ENCODE data around the gene GNG13.

The GNG13 gene

DNA sequence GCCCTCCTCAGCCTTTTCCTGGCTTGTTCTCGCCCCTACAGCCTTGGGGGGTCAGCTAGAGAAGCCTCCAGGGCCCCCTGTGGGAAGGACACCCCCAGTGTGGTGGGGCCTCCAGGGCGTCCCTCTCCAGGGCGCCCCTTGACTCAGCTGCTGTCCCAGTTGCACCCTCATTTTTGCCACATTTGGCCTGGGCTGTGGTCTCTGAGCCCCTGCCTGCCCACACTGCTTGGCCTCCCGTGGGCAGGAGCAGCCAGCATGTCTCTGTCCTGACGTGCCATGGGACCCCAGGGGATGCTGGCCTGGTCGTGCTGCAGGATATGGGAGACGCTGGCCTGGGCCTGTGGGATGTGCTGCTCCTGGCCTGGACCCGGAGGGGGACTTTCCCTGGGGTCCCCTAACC, 7.1 kb downstream of the GNG13 start:
- DNase-seq, result no peak

DNA sequence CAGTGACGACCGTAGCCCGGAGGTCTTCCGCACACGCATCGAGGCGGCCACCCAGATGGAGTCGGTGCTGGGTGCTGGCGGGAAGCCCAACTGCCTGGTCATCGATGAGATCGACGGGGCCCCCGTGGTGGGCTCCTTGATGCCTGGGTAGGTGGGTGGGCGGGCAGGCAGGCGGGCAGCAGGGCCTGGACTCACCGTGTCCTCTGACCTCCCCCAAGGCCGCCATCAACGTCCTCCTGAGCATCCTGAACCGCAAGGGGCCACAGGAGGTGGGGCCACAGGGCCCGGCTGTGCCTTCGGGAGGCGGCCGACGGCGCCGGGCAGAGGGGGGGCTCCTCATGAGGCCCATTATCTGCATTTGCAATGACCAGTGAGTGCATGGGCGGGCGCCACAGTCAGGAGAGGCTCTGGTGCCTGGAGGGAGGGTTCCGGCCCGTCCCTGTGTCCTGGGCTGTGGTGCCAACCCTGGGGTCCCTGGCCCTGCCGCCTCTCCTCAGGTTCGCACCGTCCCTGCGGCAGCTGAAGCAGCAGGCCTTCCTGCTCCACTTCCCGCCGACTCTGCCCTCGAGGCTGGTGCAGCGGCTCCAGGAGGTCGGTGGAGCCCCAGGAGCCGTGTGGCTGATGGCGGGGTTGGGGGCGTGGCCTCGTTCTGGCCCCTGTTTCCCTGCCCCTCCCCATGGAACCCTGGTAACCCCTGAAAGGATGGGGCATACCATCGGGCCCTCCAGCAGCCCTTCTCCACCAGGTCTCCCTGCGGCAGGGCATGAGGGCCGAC, 8.1 kb downstream of the GNG13 start:
- DNase-seq, result no peak

DNA sequence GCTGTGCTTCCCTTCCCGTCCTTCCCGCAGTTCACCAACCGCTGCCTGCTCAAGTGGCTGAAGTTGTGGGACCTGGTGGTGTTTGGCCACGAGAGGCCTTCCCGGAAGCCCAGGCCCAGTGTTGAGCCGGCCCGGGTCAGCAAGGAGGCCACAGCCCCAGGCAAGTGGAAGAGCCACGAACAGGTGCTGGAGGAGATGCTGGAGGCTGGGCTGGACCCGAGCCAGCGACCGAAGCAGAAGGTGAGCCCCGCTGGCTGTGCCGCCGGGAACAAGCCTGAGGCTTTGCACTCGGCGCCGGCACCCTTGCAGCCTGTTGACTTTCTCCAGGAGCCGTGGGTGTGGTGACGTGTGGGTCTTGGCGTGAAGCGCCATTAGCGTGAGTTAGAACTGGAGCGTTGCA, 9.4 kb downstream of the GNG13 start:
- no peak for DNase-seq

DNA sequence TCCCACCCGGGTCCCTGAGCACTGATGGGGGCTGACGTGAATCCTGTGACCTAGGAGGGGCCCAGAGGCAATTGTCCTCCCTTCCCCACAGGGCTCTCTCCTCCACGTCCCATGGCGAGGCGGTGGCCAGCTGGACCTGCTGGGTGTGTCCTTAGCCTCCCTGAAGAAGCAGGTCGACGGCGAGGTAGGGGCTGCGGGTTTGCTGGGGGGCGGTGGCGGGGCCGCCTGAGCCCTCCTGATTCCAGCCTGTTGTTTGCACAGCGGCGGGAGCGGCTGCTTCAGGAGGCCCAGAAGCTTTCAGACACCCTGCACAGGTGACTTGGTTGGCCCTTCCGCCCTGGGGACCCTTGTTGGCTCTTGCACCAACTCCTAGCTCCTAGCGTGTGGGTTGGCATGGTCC, 10.4 kb downstream of the GNG13 start:
- no peak for DNase-seq

DNA sequence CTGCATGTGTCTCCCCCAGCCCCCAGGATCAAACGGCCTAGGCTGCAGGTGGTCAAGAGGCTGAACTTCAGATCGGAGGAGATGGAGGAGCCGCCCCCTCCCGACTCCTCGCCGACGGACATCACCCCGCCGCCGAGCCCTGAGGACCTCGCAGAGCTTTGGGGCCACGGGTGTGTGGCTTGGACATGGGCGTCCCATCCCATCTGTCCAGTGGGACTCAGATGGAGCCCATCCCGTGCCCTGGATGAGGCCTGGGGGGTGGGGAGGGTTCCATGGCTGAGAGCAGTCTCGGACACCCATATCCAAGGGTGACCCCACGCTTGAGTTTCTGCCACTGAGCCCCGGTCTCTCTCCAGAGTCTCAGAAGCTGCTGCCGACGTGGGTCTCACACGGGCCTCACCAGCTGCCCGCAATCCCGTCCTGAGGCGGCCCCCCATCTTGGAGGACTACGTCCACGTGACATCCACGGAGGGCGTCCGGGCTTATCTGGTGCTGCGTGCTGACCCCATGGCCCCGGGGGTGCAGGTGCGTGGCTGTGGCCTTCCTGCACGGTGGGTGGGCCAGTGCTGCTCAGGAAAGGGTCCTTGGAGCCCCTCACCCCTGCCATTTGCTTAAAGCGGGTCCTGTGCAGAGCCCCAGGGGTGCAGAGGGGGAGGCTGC, 11.2 kb downstream of the GNG13 start:
- DNase-seq, result no peak

DNA sequence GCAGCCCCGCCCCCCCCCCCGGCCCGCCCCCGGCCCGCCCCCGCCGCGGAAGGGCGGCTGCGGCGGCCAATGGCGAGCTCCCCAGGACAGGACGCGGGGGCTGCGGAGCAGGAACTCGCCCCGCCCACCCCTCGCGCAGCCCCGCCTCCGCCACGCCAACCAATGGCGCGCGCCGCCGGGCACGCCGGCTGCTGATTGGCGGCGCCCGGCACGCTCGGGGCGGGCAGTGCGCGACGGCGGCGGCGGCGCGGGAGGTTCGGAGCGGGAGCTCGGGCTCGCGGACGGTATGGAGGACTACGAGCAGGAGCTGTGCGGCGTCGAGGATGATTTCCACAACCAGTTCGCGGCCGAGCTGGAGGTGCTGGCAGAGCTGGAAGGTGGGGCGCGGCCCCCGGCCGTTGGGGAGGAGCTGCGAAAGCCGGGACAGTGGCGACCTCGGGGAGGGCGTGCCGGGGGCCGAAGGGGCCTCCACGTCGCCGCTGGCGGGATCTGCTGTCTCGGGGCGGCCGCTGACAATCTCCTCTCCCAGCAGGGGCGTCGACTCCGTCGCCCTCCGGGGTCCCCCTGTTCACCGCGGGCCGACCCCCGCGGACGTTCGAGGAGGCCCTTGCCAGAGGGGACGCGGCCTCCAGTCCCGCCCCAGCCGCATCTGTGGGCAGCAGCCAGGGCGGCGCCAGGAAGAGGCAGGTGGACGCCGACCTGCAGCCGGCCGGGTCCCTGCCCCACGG, 12.0 kb downstream of the GNG13 start, which contains the start of gene CHTF18:
Gene CHTF18, plus strand, starts transcription at position 222 of the 728 bp plus-strand sequence. Its CDS starts 65 bp downstream, at position 287.
- DNase-seq, result peak; percentile 93 to 94

DNA sequence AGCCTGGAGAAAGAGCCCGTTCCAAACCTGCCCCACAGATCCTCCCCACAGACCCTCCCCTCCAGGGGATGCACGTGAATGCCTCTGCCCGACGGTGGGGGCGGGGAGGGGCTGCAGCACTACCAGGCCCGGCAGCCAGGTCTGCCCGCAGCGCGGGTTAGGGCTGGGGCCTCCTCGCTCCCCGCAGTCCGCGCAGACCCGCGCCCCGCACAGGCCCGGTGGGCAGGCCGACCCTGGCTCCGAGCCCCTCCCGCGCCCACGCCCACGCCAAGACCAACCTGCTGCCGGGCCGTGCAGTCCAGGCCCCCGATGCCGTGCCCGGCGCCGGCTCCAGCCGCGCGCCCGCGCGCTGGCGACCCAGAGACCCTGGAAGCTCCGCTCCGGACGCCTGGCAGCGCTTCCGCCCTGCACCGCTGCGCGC, 12.5 kb downstream of the GNG13 start, which contains the start of gene RPUSD1:
Gene RPUSD1, minus strand, starts transcription at position 404 of the 421 bp plus-strand sequence. CDS start 644 bp downstream, outside the sequence.
- no peak for DNase-seq

DNA sequence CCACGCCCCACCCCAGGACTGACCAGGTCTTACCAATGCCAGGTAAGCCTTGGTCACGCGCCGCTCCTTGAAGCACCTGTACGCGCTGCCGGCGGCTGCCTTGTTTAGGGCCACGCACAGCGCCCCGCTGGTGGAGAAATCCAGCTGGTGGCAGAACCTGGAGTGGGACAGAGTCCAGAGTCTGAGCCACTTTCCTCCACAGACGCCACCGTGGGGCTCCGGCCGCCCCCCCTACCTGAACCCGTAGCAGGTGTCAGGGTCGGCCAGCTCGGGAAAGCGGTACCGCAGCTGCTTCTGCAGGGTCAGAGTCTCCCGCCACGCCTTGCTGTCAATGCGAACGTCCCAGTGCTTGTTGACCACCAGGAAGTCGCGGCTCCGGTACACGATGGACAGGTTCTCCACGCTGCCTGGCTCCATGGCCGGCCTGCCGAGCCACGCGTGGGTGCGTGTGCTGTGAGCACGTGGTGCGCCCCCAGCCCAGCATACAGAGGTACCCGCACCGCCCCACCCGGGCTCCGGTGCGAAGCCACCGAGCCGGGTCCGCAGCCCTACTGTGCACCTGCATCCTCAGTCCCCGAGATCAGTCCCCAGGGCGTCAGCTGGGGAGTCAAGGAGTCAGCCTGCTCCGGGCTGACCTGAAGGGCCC, 13.1 kb downstream of the GNG13 start:
- no peak for DNase-seq

DNA sequence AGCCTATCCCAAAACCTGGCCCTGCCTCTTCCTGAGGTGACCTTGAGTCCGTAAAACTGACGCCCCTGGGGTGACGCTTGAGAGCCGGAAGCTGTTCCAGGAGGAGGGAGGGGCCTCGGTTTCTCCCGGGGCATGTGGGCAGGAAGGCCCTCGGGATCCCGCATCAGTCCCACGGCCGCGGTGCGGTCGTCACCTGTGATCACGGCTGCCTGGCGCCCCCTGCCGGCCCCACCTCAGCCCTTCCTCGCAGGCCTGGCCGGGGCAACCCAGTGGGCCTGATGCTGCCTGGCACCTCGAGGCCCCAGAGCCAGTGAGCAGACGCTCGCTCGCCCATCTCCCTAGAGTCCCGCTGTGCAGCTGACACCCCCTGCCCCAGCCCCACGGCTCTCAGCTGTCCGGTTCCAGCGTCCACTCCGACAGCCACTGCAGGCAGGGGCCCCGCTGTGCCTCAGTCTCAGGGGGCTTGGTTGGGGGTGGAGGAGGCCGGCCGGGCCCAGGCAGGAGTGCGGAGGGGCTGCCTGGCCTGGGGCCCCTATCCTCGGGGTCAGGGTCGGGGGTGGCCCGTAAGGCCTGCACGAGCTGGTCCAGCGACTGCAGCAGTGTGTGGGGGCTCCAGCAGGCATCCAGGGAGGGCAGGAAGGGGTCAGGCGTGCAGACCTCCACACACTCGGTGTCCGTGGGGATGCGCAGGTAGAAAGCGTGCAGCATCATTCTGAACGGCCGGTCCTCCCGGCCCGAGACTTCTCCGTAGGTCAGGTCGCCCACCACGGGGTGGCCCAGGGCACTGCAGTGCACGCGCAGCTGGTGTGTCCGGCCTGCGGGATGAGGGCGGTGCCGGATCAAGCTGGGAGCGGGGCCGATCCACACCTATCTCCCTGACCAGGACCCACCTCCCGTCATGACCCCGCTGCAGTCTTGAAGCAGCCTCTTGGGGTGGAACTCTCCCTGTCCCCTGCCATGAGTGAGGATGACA, 14.7 kb downstream of the GNG13 start:
- DNase-seq, result peak; percentile 82 to 84

DNA sequence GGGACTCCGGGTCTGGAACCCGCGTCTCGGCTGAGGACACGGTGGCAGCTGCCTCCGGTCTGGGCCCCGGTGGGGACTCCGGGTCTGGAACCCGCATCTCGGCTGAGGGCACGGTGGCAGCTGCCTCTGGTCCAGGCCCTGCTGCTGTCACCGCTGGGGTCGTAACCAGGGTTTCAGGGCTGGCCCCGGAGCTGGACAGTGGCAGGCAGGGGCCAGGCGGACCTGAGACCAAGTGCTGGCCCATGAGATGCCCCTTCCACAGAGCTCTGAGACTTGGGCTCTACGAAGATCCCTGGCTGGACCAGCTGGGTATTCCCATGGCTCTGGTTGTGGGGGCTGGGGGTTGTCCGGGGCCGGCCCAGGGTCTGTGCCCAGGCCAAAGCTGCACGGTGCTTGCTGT, 16.1 kb downstream of the GNG13 start:
- DNase-seq, result no peak

DNA sequence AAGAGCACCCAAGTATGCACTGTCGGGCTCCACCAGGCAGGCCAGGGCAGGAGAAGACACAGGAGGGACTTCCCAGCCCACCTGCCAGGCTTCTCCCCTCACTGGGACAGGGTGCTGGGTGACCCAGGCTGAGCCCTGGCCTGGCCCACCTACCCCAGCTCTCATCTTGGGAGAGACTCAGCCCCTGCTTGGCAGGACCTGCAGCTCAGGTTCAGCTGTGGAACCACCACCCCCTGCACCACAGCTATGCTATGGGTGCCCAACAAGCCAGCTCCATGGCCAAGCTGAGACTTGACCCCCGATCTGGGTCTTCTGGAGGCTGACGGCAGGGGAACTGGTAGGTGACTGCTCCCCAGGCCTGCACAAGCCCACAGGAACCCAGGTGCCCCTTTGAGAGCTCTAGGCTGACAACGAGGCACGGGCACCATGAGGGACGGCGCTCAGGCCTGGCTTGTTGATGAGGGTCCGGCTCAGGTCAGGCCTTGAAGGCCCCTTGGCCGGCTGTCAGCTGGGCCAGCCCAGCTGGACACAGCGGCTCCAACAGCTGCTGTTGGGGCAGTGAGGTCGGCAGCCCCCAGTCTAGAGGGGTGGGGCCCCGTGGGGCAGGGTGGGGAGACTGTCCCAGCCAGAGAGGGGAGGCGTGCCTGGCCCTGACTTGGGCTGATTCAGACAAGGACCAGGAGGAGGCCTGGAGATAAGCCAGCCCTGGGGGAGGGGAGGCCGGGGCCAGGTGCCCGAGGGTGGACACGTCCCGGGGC, 17.0 kb downstream of the GNG13 start:
- DNase-seq, result no peak

DNA sequence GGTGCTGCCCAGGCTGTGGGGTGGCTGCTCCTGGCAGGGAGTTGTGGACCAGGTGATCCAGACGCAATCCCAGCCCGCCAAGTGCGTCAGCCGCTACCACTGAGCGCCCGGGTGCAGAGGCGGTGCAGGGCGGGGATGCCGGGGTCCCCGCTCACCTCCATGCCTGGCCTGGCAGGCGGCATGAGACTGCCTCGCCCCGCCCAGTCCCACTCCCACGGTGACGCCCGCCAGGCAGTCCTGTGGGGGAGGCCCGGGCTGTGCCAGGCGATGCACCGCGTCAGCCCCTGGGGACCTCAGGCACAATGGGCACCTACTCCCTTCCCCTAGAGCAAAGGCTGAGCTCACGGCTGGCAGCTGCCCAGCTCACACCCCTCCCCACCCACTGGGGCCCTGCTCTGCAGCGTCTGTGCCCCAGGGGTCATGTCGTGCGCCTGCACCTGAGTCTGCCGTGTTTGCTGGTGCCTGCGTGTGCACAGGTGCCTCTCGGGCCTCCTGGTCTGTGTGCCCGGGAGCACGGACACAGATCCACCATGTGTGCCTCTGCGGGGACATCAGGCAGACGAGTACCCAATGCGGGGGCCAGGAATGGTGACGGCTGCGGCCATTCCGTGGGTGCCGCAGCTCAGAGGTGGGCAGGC, 17.6 kb downstream of the GNG13 start:
- no peak for DNase-seq

DNA sequence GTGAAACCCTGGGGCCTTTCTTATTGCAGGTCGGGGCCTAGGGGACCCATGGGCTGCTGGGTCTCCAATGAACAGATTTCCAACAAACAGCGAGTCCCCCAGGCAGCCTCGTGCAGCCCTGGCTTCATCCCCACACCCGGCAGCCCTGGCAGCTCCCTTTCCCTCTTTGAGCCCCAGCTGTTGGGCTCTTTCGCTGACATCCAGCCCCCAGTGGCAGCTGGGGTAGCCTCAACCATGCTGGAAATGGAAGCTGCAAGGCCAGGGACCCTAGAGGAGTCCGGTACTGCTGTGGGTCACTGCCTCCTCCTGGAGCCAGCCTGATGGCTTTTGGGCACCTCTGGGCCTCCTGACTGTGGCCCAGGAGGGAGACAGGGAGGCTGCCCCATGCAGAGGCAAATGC, 18.3 kb downstream of the GNG13 start:
- DNase-seq, result no peak

DNA sequence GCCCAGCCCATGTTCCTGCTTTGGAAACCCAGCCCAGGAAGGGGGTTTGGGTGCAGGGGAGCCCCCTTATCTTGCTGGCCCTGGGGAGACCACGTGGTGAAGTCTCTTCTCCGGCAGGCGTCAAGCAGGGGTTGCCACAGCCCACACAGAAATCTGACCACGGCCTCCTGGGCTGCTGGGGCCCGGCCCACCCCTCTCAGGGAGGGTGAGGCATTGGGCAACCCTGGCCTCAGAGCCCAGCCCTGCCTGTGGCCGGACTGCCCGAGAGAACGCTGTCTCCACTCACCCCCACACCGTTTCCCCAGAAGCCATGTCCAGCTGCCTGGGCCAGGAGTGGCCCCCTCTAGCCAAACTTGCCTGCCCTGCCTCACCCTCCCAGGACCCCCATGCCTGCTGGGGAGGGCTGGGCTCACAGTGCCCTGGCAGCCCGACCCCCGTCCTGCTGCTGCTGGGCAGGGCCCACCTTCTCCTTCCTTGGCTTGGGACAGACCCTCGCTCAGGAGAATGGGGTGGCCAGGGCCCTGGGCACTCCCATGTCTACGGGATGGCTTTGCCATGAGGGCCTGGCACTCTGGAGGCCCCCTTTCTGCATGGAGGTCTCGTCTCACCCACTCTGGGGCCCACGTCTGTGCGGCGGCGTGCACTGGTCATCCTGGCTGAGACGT, 19.1 kb downstream of the GNG13 start:
- DNase-seq, result no peak

DNA sequence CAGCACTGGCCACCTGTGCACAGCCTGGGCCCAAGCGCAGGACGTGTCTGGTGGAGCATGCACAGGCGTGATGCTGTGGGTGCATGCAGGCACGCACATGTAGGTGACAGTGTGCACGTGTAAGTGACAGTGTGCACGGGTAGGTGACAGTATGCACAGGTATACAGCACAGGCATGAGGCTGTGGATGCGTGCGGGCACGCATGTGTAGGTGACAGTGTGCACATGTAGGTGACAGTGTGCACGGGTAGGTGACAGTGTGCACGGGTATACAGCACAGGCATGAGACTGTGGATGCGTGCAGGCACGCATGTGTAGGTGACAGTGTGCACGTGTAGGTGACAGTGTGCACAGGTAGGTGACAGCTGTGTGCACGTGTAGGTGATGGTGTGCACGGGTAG, 20.2 kb downstream of the GNG13 start:
- no peak for DNase-seq

DNA sequence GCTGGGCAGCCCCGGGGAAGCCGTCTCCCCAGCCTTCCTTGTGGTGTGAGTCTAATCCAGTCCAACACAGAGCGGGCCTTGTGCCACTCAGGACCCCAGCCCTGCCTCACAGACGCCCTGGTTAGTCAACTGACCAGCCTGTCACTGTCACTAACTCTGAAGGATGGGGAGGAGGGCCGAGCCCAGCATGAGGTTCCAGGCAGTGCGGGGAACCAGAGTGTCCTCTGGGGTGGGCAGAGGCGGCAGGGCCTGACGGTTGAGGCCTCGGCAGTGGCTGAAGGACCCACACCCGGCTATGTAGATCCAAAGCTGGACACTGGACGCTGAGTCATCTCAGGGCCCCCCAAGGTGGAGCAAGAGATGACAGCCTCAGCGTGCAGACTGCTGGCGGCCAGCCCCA, 21.0 kb downstream of the GNG13 start:
- no peak for DNase-seq

DNA sequence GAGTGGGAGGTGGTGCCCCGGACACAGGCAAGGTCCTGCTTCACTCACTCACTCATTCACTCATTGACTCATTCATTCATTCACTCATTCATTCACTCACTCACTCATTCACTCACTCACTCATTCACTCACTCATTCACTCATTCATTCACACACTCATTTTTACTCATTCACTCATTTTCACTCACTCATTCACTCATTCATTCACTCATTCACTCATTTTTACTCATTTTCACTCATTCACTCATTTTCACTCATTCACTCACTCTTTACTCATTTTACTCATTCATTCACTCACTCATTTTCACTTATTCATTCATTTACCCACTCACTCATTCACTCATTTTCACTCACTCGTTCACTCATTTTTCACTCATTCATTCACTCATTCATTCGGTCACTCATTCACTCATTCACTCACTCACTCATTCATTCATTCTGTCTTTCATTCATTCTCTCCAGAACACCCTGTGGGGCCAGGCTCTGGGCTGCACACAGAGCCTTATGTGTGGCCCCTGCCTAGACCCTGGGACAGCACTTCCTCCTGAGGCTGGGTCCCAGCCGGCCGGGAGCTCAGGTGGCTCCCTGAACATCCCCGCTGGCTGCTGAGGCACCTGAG, 21.5 kb downstream of the GNG13 start:
- DNase-seq, result no peak

DNA sequence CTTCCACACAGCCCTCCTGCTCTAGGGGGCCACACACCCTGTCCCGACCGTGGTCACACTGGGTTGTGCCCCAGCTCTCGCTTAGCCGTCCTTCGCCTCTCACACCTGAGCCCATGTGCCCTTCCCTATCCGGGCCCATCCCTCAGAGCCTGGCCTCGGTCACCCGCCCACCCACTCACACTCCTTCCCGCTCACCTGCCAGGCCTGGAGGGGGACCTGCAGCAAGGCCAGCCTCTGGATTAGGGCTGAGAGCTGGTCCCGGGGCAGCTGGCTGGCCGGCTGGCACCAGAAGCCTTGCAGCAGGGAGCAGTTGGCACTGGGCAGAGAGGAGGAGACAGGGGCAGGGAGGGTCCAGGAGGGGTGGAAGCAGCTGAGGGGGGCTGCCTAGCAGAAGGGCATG, 22.1 kb downstream of the GNG13 start:
- no peak for DNase-seq

DNA sequence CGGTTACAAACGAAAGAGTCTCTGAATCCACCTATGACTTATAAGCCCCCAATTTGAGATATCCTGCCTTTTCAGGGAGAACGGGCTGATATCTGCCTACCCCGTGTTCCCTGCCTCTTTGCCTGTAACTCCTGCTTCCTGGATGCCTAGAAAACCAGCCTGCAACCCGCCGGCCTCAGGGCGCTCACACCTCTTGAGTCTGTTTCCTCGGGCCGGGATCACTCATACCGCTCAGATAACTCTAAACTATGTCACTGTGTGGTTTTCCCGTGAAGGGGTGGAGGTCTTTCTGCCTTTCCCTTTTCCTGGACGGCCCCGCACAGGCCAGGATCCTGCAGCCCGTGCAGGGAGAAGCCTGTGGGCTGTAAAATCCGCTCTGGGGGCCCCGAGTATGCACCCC, 22.7 kb downstream of the GNG13 start:
- no peak for DNase-seq

DNA sequence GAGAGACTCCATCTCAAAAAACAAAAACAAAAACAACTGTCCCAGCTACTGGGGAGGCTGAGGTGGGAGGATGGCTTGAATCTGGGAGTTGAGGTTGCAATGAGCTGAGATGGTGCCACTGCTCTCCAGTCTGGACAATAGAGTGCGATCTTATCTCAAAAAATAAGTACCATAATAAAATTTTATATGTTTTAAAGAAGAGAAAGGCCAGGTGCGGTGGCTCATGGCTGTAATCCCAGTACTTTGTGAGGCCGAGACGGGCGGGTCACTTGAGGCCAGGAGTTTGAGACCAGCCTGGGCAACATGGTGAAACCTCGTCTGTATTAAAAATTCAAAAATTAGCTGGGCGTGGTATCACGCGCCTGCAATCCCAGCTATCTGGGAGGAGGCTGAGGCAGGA, 23.7 kb downstream of the GNG13 start:
- no peak for DNase-seq
